ENCODE results near the gene ZNF689.
"Not testable (repeated sequence)": the region's sequence is repeated elsewhere in the genome, so short reads cannot be mapped to it uniquely, and the experiment has no call there.

ZNF689 gene

DNA sequence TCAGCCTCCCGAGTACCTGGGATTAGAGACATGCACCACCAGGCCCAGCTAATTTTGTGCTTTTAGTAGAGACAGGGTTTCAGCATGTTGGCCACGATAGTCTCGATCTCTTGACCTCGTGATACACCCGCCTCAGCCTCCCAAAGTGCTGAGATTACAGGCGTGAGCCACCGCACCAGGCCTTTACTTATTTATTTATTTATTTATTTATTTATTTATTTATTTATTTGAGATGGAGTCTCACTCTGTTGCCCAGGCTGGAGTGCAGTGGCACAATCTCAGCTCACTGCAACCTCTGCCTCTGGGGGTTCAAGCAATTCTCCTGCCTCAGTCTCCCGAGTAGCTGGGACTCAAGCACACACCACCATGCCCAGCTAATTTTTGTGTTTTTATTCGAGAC lies 19.3 kb downstream of the ZNF689 start:
- not testable (repeated sequence) for DNase-seq

DNA sequence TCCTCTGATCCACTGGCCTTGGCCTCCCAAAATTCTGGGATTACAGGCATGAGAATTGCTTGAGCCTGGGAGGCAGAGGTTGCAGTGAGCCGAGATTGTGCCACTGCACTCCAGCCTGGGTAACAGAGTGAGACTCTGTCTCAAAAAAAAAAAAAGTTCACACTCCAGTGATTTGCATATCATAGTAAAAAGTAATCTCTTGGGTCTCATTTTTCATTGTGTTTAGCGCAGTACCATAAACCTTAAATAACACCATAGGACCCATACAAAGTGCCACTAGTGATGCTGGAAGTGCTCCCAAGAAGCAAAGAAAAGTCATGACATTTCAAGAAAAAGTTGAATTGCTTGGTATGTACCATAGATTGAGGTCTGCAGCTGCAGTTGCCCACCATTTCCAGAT lies 20.6 kb downstream of the ZNF689 start:
- not testable (repeated sequence) for DNase-seq

DNA sequence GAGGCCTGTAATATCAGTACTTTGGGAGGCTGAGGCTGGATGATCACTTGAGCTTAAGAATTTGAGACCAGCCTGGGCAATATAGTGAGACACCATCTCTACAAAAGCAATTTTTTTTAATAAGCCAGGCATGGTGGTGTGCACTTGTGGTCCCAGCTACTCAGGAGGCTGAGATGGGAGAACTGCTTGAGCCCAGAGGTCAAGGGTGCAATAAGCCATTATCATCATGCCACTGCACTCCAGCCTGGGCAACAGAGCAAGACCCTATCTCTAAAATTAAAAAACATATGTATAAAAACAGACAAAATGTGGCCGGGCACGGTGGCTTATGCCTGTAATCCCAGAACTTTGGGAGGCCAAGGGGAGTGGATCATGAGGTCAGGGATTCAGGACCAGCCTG lies 21.5 kb downstream of the ZNF689 start:
- no peak for DNase-seq

DNA sequence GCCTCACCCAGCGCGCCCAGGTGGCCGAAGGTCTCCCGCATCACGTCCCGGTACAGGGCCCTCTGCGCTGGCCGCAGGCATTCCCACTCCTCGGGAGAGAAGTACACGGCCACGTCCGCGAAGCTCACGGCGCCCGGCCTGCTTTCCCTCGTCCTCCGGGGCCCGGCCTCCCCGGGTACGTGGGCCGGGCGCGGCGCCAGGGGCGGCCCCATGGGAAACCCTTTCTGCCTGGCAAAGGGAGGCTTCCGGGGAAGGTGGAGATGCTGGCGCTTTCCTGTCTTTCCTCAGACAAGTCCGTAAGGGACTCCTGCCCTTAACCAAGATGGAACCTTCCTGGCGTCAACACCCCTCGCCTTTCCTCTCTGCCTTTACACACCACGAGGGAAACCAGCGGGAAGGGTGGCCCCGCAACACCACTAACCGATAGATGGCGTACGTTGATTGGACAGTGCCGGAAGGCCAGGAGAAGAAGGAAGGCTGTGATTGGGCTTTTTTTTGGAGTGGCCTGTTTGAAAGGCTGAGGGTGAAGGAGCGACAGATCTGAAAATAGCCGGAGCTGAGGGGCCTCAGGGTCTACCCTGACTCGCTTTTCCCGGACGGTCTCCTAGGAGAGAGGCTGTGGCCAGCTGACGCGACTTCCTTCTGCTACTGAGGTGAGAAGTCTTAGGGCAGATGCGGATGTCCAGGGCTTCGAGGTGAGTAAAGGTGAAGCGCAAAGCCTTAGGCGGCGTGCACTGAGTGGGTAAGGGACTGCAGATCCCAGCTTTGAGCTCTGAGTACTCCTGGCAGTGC lies 24.6 kb downstream of the ZNF689 start, which contains the start of gene ZNF785:
Gene ZNF785, minus strand, starts transcription at position 298 of the 792 bp plus-strand sequence. Its CDS starts 86 bp downstream, at position 212.
- DNase-seq: peak; percentile 90

DNA sequence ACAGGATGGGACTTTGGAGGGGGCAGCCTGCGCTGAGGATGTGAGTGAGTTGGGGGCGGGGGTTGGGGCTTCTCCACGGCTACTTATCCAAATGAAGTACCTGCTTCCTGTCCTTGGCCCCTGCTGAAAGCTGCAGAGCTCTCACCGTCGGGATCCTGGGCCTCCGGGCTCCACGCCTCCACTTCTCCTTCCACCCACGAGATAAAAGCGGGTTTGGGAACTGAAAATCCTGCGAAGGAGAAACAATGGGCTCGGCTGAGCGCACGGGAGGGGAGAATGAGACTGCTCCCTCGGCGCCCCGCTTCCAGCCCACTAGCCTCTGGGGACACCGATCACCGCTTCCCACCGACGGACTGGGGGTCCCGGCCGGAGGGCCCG lies 25.2 kb downstream of the ZNF689 start:
- no peak for DNase-seq

DNA sequence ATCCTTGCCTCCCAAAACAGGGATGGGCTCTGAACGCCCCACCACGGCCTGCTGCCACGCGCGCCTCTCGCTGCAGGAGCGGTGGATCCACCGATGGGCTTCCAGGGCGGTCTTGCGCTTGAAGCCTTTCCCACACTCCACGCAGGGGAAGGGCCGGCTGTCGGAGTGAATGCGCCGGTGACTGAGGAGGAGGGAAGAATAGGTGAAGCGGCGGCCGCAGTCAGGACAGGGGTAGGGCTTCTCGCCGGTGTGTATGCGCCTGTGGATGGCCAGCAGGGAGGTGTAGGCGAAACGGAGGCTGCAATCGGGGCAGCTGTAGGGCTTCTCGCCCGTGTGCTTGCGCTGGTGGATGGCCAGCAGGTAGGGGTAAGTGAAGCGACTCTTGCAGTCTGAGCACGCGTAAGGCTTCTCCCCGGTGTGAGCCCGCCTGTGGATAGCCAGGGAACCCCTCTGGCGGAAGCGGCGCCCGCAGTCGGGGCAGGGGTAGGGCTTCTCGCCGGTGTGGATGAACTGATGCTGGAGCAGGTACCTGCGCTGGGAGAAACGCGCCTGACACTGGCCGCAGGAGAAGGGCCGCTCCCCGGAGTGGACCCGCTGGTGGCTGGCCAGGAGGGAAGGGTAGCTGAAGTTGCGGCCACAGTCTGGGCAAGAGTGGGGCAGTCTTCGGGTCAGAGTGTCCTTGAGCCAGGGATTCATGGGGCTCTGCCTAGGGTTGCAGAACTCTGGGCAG lies 27.4 kb downstream of the ZNF689 start:
- DNase-seq: no peak

DNA sequence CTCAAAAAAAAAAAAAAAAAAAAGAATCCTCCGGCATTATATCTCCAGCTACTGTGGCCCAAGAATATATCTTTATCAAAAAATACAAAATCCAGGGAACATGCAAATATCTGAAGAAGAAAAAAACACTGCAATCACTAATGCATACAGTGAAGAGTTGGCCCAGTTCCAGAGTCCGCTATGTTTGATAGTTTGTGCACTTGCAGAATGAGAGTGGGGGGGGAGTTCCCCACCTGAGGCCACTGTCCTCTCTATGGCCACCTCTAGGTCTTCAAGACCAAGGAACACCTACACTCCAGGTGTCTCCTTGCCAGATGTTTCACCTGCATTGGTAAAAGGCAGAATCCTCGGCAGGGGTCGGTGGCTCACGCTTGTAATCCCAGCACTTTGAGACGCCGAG lies 28.7 kb downstream of the ZNF689 start:
- no peak for DNase-seq

DNA sequence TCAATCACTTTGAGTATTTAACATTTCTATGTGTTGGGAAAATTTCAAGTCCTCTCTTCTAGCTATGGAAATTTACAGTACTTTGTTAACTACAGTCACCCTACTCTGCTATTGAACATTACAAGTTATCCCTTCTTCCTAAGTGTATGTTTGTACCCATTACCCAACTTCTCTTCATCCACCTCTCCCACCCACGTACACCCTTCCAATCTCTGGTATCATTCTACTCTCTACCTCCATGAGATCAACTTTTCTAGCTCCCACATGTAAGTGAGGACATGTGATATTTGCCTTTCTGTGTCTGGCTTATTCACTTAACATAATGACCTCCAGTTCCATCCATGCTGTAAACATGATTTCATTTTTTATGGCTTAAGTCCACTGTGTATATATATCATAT lies 35.5 kb downstream of the ZNF689 start:
- DNase-seq: no peak

DNA sequence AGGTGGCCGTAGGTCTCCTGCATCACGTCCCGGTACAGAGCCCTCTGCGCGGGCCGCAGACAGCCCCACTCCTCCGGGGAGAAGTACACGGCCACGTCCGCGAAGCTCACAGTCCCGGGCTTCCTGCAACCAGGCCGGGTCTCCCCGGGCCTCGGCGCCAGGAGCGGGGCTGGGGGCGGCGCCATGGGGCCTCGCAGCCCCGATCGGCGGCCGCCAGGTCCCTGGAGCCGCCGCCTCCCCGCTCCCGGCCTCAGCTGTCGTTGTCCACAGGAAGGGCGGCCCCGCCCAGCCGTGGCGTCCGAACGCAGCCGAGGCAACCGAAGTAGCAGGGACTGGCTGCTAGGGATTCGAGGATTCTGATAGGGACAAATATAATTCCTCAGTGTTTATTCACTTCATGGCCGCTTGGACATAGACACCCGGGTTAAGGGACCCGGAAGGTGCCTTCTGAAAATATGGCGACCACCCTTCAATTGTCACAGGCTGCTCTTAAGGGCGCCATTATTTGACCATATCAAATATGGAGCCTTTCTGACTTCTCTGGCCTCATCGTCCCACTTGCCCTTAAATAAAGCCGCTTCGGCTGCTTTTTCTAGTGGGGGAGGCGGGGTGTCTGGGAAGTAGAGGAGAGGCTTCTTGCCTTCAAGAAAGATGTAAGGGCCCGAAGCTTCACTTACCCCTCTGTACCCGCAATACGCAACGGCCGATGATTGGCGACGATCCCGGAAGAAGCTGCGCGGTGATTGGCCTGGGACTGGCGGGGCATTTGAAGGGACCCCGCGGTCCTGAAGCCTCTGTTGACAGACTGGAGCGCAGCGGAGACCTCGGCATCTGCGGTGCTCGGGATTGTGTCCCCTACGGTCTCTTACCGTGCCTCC lies 38.5 kb downstream of the ZNF689 start, which contains the start of gene ZNF688:
Gene ZNF688, minus strand, starts transcription at position 270 of the 878 bp plus-strand sequence. Its CDS starts 85 bp downstream, at position 185.
- peak; percentile 79 for DNase-seq

DNA sequence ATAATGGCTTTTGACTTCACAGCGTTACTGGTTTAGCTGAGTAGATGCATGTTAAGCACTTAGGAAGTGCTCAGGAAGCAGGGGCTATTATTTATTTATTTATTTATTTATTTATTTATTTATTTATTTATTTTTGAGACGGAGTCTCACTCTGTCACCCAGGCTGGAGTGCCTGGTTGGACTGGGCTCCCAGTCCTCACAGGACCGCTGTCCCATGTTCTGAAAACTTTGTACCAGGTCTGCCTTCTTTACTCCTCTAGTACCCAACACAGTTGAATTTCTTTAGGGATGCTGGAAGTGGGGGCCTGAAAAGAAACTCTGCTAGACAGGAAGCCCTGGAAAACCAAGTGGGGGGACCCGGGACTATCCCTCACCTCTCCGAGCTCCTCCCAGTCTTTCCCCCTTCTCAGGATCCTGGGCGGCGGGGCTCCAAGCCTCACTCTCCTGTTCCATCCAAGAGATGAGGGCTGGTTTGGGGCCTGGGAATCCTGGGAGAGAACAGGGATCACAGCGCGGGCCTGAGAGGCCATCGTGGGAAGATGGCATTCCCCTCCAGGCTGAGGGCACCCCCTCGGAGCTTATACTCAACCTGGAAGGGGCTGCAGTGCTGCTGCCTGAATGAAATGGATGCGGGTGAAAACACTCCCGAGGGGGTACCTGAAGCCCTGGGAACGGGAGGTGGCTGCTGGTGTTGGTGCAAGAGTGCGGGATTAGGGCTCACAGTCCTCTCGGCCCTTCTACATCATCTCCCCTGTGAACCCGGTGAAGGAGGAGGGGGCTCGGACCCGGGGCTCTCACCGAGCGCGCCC lies 39.3 kb downstream of the ZNF689 start:
- no peak for DNase-seq

DNA sequence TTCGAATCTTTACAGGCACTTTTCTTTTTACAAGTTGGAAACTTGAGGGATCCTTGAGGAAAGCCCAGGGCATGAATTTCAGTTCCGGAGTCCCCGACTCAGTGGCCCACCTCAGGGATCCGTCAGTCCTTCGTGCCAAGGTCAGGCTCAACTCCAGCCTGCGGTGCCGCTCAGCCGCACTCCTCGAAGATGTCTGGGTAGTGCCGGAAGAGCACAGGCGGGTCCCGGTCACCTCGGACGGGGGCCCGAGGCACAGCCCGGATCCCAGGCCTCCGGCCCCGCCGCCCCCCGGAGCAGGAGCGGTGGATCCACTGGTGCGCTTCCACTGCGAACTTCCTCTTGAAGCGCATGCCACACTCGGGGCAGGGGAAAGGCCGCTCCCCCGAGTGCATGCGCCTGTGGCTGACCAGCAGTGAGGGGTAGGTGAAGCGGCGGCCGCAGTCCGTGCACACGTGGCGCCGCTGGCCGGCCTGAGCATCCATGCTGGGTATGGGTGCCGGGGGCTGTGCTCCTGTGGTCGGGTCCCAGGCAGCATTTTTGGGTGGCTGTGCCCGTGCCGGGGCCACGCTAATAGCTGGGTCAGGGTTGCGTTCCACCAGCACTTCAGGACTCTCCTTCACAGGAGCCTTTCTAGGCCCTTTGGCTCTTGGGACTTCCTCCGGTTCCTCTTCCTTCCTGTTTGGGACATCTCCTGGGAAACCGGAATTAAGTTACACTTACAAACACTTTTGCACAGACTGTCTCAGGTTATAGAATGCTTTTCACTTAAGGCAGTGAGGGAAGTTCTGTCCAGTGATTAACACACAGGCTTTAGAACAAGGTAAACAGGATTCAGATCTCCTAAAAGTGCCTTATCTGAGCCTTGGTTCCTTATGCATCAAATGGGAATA lies 40.2 kb downstream of the ZNF689 start:
- DNase-seq: no peak

DNA sequence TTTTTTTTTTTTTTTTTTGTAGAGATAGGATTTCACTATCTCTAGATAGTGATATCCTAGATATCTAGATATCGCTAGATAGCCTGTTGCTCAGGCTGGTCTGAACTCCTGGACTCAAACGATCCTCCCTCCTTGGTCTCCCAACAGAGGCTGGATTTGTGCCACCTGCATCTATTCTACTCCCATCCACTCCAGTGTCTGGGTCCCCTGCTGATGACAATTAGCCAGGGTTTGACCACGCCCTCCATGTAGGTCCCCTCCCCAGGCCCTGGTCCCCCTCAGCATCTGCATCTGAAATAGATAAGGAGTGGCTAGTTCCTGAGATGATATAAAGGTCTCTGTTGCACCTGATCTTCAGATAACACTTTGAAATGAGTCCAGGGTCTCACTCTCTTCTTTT lies 40.9 kb downstream of the ZNF689 start:
- DNase-seq: no peak

DNA sequence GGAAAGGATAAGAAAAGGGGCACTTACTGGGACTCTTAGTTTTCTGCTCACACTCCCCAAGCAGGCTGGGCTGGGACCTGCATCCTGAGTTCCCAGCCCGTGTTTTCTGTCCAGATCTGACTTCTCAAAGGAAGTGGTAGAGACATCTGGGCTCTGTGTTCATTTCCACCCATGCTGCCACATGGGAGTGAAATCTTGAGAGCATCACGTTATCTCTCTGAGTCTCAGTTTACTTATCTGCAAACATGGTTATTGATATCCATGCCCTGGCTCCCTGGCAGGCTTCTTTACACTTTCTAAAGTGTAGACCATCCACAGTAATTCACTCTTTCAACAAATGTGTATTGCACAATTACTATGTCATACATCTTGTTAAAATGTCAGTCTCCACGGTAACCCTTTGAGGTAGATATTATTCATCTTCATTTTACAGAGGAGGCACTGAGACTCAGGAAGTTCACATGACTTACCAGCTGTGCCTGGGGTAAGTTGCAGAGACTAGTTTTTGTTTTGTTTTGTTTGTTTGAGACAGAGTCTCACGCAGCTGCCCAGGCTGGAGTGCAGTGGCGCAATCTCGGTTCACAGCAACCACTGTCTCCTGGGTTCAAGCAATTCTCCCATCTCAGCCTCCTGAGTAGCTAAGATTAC lies 42.1 kb downstream of the ZNF689 start:
- no peak for DNase-seq

DNA sequence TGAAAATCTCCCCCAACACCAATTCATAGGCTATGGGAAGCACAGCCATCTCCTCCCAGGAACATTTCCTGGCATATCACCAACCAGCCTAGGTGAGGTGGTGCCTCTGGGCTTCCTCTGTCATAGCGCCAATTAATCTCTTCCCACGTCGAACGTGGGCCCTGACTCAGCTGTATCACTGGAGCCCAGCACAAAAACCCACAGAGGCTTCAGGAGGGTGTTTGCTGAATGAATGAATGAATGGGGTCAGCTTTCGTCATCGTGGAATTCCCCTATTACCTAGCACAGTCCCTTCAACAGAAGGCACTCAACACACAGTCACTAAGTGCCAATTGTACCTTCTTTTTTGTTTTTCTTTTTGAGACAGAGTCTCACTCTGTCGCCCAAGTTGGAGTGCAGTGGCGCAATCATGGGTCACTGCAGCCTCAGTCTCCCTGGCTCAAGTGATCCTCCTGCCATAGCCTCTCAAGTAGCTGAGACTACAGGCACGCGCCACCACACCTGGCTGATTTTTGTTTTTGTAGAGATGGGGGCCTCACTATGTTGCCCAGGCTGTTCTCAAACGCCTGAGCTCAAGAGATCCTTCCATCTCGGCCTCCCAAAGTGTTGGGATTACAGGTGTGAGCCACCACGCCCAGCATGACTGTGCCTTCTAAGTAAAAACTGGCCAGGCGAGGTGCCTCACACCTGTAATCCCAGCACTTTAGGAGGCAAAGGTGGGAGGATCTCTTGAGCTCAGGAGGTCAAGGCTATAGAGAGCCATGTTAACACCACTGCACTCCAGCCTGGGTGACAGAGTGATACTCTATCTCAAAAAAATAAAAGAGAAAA lies 42.8 kb downstream of the ZNF689 start:
- DNase-seq: no peak

DNA sequence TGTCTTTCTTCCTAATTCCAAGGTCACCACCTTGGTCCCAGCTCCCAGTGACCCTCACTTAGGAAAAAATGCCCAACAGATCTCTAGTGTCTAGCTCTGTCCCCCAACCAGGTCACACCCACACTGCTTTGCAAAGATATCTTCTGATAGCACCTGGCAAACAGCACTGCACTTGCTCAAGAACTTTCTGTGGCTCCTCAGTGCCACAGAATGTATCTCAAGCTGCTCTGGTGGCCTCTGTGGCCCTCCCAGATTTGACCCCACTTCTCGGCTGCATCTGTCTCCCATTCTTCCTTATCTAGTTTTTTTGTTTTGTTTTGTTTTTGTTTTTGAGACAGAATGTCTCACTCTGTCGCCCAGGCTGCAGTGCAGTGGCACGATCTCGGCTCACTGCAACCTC lies 43.7 kb downstream of the ZNF689 start:
- DNase-seq: no peak

DNA sequence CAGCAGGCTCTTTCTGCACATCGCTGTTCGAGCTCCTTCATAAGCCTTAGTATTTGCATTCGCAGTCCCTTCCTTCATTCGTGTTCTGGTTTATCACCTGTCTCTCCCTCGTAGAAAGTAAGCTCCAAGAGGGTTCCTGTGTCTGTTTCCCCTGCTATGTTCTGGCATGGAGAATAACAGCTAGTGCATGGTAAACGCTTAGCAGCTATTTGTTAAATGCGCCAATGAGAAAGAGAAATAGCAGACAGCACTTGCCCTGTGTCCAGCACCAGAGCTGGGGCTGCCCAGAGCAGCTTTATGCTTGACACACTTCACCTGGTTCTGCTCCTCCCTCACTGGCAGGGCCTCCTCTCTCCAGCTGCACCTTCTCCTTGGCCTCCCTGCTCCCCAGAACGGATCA lies 44.2 kb downstream of the ZNF689 start:
- DNase-seq: no peak

DNA sequence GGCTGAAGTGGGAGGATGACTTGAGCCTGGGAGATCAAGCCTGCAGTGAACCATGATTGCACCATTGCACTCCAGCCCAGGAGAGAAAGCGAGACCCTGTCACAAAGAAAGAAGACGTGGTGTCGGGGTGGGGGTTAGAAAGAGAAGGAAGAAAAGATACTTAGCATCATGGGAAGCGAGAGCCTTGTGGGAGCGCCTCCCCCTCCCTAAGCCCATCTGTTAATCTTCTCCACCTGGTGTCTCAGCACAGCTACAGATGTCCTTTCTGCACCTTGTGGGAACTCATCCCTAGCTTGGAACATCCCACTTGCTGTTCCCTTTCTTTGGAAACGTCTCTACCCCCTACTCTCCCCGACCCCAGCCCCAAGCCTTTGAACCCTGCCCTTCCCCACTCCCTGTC lies 44.7 kb downstream of the ZNF689 start:
- no peak for DNase-seq

DNA sequence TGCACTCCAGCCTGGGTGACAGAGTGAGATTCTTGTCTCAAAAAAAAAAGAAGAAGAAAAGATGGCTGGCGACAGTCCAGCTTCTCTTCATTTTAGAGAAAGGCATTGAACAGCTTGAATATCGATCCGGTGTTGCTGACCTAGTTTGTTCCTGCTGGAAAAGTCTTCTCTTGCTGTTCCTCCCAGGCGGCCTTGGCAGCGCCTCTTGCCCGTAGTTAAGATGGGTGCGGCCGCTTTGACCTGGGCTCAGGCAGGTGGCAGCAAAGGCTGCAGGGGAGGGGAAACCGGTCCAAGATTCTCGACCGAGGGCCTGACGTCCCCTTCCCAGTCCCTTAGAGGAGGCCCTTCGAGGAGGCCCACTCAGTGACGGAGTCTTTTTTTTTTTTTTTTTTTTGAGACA lies 48.2 kb downstream of the ZNF689 start:
- no peak for DNase-seq

DNA sequence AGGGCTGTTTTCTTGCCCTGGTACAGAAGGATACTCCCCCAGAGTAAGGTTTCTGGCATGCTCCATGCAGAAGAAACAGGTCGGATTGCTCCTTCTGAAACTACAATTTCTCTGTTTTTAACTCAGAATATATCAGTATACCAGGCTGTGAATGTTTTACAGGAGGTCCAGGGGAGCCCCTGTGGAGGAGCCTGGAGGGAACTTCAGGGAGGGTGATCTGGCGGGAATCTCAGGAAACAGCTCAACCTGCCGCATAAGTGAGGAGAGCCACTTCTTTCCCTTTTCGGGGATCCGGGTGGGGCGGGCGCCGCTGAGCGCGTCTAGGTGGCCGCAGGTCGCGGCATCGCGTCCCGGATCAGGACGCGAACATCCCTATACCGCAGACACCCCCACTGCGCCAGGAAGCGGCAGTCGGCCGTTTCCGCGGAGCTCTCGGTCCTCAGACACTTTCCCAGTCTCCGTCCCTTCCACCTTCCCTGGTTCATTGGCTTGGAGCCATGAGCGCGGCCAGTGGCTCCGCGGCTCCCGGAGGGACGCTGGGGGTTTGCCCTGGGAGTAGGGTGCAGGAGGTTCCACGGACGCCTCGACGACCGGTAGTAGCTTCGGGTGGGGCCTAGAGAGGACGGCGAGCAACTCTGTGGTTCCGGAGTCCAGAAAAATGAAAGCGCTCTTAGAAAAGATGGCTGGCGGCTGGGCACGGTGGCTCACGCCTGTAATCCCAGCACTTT lies 48.9 kb downstream of the ZNF689 start:
- no peak for DNase-seq
